GM18507 (cell line): ENCODE results near the gene SEMG2.

Source experiments
- DNase-seq: peaks from one replicate; pipeline ENCODE4 v3.0.0; 2011; ENCODE audit warnings: low read depth; ENCODE audit not compliant: insufficient read length; ENCODE audit errors: extremely low spot score
- FAIRE-seq: peaks from 2 replicates; lab custom pipeline; 2011; peaks lifted over from hg19 to GRCh38; lab: Jason Lieb, UNC

The SEMG2 gene

DNA sequence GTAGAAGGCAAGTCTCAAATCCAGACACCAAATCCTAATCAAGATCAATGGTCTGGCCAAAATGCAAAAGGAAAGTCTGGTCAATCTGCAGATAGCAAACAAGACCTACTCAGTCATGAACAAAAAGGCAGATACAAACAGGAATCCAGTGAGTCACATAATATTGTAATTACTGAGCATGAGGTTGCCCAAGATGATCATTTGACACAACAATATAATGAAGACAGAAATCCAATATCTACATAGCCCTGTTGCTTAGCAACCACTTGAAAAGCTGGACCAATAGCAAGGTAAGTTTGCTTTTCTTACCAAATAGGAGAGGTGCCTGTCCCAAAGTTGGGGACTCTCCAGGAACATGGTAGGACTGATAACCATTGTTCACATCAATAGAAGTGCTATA, 2.0 kb downstream of the SEMG2 start:
- FAIRE-seq (no peak), DNase-seq (no peak)

DNA sequence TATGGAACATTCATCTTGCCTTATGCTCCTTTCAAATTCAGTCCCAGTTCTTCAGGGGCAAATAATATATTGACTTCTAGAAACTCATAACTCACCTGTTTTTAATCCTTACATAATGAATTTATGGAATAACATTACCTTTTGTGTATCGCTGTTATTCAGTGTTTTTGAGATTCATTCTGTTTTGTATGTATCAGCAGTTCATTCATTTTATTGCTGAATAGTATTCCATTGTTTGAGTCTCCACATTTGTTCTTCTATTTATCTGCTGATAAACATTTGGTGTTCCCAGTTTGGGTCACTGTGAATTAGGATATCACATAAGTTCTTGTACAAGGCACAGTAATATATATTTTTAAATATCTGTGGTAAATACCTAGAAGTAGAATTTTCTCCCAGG, 5.1 kb downstream of the SEMG2 start:
- no peak for FAIRE-seq
- no peak for DNase-seq

DNA sequence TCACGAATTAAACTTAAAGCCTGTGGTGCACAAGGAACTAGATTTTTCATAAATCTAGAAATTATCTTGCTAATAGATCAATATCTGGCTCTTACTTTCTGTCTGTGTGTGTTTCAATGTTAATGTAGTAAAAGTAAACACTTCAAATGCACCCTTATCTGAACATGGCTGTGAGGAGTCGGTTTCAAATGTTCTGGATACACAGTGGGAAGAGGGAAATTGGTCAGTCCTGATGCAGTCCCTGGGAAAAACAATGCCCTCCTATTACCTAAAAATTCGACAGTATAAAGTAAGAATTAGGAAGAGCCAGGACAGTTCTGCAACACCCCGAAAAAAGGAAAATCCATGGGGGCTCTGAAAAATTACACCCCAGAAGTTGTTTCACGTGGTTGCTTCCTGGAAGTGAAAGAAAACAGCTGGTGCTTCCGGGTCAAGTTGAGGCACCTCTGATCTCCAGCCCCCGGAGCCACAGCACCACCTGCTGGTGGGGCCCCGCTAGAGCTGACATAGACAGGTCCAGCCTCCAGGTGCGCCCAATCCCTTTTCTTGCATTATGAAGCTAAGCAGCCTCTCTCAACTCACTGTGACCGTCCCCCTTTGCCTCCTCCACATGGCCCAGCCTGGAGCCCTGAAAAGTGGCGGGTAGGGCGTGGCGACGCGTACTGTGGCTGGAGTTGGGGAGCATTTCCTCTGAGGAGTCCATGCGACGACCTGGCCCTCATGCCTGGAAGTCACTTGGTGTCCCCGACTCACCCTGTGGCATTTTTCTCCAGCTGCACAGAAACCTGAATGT, 8.3 kb downstream of the SEMG2 start:
- DNase-seq, result no peak
- FAIRE-seq, result no peak

DNA sequence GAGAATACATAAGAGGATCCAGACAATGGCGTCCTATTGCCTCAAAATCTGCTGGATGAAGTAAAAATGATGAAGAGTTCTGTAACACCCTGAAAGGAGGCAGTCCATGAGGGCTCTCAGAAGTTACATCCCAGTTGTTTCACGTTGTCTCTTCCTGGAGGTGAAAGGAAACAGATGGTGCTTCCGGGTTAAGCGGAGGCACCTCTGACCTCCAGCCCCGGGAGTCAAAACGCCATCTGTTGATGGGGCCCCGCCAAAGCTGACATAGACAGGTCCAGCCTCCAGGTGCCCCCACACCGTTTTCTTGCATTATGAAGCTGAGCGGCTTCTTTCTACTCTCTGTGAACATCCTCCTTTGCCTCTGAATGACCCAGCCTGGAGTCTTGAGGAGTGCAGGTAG, 9.5 kb downstream of the SEMG2 start:
- no peak for FAIRE-seq
- no peak for DNase-seq

DNA sequence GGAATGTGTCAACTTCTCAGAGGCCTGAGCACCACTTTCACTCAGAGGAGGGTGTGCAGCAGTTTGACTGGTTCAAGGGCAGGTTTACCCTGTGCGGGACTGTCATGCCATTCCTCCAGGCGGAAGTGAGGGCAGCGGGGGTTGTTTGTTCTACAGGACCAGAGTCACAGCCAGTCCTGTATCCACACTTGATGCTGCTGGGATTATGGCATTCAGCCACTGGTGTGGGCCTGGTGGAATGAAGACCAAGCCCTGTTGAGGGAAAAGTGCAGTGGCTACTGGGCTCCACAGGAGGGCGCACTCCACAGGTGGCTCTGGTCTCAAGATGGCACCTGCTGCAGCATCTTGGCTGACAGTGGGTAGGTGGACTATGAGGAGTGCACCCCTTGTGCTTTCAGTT, 14.8 kb downstream of the SEMG2 start:
- FAIRE-seq (no peak), DNase-seq (no peak)

DNA sequence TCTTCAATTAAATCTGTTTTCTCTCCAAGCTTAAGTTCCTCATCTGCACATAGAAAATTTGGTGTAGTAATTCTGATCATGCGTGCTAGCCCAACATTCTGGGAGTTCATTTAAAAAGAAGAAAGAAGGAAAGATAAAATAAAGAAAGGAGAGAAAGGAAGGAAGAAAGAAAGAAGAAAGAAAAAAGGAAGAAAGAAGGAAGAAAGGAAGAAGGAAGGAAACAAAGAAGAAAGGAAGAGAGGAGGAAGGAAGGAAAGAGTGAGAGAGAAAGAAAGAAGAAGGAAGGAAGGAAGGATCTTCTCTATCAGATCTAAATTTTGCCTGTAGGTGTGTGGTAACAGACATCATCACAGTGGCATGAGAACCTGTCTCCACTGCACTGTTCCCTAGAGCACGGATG, 17.0 kb downstream of the SEMG2 start:
- FAIRE-seq, result no peak

DNA sequence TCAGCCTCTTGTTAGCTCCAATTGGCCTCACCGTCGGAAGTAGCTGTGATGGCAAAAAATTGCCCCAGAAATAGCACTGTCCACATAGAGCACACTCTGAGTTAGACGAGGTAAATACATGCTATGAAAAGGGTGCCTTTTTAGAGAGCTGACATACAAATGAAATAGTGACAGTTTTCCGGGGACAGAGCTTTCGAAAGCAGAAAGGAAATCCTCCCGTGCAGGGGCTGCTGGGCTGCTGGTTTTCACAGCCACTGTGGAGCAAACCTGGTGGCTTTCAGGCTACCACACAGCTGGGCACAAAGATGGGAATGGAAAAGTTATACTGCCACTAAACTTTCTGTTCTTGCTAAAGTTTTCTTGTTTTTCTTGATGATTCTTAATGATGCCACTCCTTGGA, 24.9 kb downstream of the SEMG2 start:
- DNase-seq (no peak), FAIRE-seq (no peak)

More for the DNA sequence above, 17.0 kb downstream of the SEMG2 start:
- no peak for DNase-seq

DNA sequence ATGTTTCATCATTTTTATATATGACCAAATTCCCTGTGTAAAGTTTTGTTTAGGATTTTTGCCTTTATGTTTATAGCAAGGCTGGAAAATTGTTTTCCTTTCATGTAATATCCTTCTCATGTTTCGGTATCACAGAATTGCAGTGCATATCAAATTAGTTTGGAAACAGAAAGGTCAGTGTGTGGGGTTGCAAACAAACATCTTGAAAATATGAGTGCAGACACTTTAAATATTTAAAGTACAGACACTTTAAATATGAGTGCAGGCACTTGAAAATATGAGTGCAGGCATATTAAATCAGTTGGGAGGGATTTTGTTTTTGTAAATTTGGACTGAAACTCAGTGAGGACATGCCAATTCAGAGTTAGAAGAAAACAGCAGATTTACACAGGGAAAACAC, 26.7 kb downstream of the SEMG2 start:
- FAIRE-seq, result no peak
- no peak for DNase-seq

DNA sequence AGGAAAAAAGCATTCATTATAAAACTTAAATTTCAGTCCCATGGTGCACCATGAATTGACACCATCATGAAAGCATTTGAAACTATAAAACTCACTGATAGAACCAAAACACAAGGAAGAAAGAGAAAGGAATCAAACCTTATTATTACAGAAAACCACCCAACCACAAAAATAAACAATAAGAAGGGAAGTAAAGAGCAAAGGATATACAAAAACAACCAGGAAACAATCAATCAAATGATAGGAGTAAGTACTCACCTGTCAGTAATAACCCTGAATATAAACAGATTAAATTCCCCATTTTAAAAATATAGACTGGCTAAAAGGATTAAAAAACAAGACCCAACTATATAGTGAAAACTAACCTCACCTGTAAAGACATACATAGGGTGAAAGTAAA, 27.4 kb downstream of the SEMG2 start:
- DNase-seq (no peak), FAIRE-seq (no peak)

DNA sequence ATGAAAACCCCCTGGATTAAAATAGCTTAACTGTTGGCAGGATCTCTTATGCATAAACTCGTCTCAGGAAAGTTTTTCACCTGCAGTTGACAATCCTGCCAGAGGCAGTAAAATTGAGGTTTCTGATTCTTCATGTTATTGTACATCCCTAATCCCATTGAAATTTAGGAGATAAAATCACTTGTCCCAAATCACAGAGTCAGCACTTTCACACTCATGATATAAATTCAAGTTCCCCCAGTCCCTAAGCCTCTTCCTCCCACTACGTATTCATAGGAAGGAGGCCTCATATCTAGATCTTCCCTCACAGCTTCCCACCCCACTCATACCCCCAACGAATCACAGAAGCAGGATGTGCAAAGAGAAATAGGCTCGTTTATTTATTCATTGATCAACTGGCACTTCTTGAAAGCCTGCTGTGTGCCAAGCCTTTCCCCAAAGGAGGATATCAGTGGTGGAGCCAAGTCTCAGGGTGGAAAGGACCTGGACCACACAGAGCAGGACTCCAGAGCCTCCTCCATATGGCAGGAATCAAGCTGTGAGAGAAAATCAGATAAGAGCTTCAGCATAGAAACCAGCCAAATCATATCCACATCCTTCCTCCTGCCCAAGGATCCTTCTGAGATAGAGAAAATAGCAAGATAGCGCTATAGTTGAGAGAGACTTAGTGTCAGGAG, 30.8 kb downstream of the SEMG2 start:
- FAIRE-seq (no peak), DNase-seq (no peak)

DNA sequence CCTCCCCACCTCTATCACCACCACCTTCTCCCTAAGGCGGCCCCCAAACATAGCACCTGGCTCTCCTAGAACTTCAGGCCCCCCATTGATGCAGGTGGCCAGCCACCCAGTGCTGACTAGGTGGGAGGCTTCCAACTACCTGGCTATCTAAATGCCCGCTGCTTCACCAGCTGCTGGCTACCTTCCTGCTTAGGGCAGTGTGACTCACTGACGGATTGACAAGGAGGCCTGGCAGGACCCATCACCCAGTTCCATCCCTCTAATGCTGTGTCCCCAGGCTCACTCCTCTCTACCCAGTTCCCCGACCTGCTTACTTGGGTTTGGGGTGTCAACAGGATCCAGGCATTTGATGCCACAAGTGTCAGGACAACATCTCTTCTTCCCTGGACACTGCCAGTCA, 32.1 kb downstream of the SEMG2 start:
- FAIRE-seq, result no peak
- DNase-seq, result no peak

DNA sequence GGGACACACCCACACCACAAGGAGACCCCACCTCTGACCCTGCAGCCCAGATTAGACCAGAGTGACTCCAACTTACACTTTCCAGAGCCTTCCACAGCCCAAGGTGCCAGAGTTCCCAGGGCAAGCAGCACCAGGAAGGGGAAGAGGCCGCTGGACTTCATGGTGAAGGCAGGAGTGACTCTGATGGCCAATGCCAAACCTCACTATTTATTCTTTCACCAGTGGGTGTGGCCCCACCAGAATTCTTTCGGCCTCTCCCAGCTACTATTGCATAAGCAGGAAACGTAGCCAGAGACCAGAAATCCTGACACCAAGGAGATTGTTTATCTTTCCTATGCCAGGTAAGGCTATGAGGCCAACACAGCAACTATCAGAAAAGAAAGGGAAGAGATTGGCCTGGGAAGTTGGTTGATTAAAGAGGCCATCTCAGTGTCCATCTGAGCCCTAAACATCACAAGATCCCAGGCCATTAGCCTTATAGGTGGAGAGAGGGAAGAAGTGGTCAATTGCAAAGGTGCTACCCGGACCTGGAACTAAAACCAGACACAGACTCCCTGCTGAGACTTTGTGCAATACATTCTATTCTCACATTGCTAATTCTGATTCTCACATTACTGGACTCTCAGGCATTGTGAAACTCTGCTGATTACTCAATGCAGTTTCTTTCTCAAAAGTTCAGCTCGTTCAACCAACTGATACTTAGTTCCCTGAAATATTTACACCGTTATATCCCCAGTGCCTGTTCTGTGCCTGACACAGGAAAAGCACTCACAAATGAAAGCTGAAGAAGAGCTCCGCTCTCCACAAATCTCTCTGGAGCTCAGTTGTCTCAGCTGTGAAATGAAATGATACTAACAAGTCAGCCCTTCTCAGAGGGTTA, 33.5 kb downstream of the SEMG2 start, which contains the start of gene SLPI:
Gene SLPI (minus strand): TSS at position 182 of the 880 bp plus-strand sequence. CDS start 21 bp downstream, at position 161.
- no peak for DNase-seq
- peak; percentile 21 for FAIRE-seq

DNA sequence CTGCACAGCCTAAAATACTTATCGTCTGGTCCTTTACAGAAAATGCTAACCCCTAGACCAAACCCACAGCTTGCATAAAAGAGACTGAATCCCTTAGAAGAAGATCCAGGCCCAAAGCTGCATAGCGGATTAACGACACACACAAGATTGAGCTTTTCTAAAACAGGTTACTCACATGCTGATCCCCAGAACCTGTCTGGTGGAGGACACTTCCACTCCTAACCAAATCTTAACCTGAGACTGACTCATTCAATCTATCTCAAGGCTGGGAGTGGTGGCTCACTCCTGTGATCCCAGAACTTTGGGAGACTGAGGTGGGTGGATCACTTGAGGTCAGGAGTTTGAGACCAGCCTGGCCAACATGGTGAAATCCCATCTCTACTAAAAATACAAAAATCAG, 36.0 kb downstream of the SEMG2 start:
- no peak for FAIRE-seq
- no peak for DNase-seq

DNA sequence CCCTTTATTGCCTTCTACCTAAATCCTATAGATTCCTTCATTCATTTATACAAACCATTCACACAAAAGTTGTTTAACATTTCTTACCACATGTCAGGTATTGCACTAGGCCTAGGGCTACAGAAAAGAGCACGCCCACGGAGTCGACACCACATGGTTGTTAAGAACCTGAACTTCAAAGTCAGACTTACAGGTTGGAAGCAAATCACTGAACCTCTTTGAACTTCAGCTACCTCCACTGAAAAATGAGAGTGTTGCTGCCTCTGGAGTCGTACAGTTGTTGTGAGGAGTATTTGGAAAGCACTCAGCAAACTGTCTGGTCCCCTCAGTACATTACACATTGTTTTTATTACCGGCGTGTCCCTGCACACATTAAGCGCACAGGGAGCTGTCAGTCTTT, 36.5 kb downstream of the SEMG2 start:
- DNase-seq, result no peak
- FAIRE-seq, result no peak

DNA sequence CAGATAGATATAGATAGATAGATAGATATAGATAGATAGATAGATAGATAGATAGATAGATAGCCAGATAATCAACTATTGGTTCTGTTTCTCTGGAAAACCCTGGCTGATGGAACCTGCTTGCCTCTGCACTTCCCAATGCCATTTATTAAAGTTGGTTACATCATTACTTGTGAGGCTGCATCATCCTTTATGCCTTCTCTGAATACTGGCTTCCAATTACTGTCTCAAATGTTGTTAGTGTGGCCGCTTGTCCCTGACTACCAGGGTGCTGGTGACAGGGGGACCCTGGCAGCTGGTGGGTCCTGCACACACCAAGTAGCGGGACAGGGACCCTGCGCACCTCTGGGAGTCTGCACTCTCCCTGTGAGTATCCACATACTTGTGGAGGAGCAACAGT, 37.1 kb downstream of the SEMG2 start:
- DNase-seq (no peak), FAIRE-seq (no peak)

DNA sequence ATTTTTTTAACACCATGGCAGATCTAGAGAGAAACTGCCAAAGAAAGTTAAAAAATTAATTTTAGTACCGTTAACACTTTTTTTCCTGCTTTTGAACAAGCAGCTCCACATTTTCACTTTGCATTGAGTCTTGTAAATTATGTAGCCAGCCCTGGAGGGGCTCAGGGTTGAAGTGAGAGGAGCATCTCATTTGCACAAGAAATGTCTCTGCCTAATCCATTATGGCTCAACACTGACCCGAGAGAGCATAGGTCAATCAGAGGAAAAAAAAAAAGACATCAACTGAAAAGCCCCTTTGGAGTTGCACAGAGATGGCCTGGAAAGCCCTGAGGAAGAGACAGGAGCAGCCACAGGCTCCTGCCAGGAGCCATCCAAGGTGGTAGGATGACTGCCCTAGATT, 37.5 kb downstream of the SEMG2 start:
- FAIRE-seq (no peak), DNase-seq (no peak)

DNA sequence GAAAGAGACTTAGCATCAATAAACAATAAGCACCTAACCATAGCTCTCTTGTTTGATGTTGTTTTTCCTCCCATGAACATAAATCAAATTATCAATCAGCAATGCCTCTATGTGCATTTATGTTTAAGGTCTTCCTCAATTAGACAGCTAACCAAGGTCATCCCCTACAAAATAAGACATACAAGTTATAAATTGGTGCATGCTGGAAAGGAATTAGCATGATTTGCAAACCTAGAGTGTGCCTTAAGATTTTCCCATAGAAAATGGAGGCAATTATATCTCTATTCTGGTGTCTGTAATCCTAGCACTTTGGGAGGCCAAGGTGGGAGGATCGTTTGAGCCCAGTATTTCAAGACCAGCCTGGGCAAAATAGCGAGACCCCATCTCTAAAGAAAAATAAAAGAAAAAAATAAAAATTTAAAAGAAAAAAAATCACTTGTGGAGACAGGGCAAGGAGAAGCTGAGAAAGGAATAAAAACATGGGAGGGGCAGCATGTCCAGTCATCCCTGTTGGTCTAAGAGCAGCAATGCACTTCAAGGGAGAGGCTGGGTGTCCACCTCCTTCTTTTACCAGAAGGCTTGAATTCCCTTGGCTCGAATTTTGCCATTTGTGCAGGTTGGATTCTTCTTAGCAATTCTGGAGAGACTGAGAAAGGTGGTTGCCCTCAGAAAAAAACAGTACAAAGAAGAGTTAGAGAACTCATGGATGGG, 42.5 kb downstream of the SEMG2 start:
- no peak for FAIRE-seq
- DNase-seq, result no peak

DNA sequence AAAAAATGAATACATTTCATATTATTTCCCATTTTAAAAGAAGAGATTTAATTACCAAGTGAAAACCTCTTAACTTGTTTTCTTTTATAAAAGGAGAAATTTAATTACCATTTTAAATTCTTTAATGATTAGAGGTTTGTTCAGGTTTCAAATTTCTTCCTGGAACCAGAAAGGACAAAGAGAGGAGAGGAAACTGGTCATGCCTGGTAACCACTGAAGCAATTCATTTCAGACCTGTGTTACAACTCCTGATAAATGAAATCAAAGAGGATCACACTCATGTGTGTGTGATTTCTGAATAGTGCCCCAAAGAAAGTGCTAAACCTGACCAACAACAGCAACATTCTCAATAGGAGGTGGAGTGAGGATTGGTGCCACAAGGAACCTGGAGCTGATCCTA, 45.8 kb downstream of the SEMG2 start:
- no peak for FAIRE-seq
- no peak for DNase-seq

DNA sequence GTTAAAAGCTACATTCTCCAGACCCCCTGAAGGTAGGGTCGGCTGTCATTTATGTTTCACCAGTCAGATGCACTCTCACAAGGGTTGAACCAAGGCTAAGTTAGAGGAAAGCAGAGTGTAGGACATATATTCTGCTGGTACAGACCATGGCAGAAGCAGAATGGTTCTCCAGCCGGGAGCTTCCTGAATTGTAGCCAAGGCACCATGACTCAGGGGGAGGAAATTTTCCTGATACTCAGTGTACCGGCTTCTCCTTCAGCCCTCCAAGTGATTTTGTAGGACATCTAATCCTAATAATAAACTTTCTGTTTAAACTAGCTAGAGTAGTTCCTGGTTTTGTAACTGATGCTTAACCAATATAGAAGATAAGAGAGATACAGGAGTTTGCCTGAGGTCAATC, 47.4 kb downstream of the SEMG2 start:
- FAIRE-seq (no peak), DNase-seq (no peak)

DNA sequence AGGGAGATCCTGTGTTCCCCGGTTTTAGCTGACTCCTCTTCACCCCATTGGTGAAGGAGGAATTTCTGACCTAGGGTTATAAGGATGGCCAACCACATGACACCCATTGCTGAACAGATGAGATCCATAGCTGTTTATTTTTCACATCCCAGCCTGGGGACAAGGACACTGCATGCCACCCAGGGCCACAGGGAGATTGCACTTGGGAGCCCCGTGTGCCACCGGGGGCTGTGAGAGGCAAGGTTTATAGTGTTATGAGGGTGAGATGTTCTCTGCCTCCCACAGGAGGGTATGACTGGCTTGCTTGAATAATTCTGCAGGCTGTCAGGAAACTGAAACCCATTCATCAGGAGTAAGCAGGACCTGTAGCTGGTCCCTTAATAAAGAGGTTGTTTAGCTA, 47.9 kb downstream of the SEMG2 start:
- FAIRE-seq, result no peak

More for the DNA sequence above, 47.9 kb downstream of the SEMG2 start:
- no peak for DNase-seq
